CD4-positive, alpha-beta T cell (primary cell): ENCODE results near the gene HDAC9. TPM values are rescaled to one million over a fixed set of nuclear protein-coding genes. Genes with fewer than 3 reads are reported as not detected.

Experiments
- ATAC-seq: fragments of 200-7000 bp; cut with Tn5 transposase; one replicate; pipeline ENCODE4 v1.10.0; 2022; ENCODE audit warnings: mild to moderate bottlenecking; ENCODE audit not compliant: poor library complexity
- CTCF ChIA-PET: fragments of 350-600 bp; sonication (Branson Sonifier 250); formaldehyde crosslinking; loops from one replicate; lab custom pipeline; 2021; ENCODE audit warnings: antibody characterized with exemption, inconsistent platforms; lab: Charles Lee
- POLR2A ChIA-PET: fragments of 350-600 bp; sonication (Branson Sonifier 250); formaldehyde crosslinking; loops from one replicate; lab custom pipeline; 2021; ENCODE audit warnings: antibody characterized with exemption, inconsistent platforms; lab: Charles Lee
- DNase-seq, 14 experiments: peaks; one replicate each; pipeline ENCODE4 v3.0.0-alpha.2; 2013 to 2020; ENCODE audit warnings: mixed read lengths in 2 of 14
- H3K27ac ChIP-seq, 2 donors: one replicate each; pipeline versions ENCODE4 v1.5.1 to v1.7.0; 2013; ENCODE audit warnings: low read length in 2 of 2, low read depth in 1 of 2, mild to moderate bottlenecking in 1 of 2
- H3K27me3 ChIP-seq, 2 experiments: 1 replicate in 1 of 2; 2 replicates in 1 of 2; pipeline versions ENCODE4 v1.6.1 to v1.7.0; 2013; ENCODE audit warnings: low read length in 2 of 2, control low read depth in 1 of 2, mild to moderate bottlenecking in 1 of 2, moderate library complexity in 1 of 2; ENCODE audit not compliant: insufficient read depth in 2 of 2, control insufficient read depth in 1 of 2
- H3K36me3 ChIP-seq: one replicate; pipeline ENCODE4 v1.6.1; 2013; ENCODE audit warnings: low read length, control low read depth; ENCODE audit not compliant: insufficient read depth
- H3K4me1 ChIP-seq: one replicate; pipeline ENCODE4 v1.6.1; 2013; ENCODE audit warnings: low read length, control low read depth; ENCODE audit not compliant: insufficient read depth
- H3K4me3 ChIP-seq: one replicate; pipeline ENCODE4 v1.5.1; 2013; ENCODE audit warnings: mild to moderate bottlenecking, low read length, moderate library complexity
- H3K9me3 ChIP-seq, 2 experiments: 1 replicate in 1 of 2; 2 replicates in 1 of 2; pipeline versions ENCODE4 v1.6.1 to v1.7.0; 2013; ENCODE audit warnings: low read length in 2 of 2, mild to moderate bottlenecking in 2 of 2, control low read depth in 1 of 2, moderate library complexity in 1 of 2; ENCODE audit not compliant: control insufficient read depth in 1 of 2, insufficient read depth in 1 of 2
- H3K27ac Mint-ChIP-seq: one replicate; pipeline ENCODE4 v1.8.0; 2020; ENCODE audit warnings: mixed read lengths
- H3K27me3 Mint-ChIP-seq: one replicate; pipeline ENCODE4 v1.8.0; 2021; ENCODE audit warnings: mixed read lengths
- H3K36me3 Mint-ChIP-seq: one replicate; pipeline ENCODE4 v1.8.0; 2021; ENCODE audit warnings: low read depth, mixed read lengths
- H3K4me1 Mint-ChIP-seq: one replicate; pipeline ENCODE4 v1.8.0; 2021; ENCODE audit warnings: low read depth, mixed read lengths
- H3K4me3 Mint-ChIP-seq: one replicate; pipeline ENCODE4 v1.8.0; 2020; ENCODE audit warnings: mild to moderate bottlenecking, mixed read lengths
- H3K9me3 Mint-ChIP-seq: one replicate; pipeline ENCODE4 v1.8.0; 2020; ENCODE audit warnings: mixed read lengths
- intact Hi-C, 2 experiments: fragments of 100-400 bp; cut with DNase I in 1 of 2; cut with micrococcal nuclease in 1 of 2; formaldehyde crosslinking; loops; one replicate each; pipeline versions ENCODE4 v1.15.1 to v1.9.0; 2023 to 2025; cut with DNase I, micrococcal nuclease
- total RNA-seq, 174 experiments: library from RNA in 2 of 174; stranded (reverse) in 2 of 174; gene quantifications; one replicate each; pipeline ENCODE4 v1.2.3 and lab custom pipeline; 2021 to 2026
- TF ChIP-seq, protein P1 (sequence below): fragments of 200-600 bp; IDR thresholded peaks from one replicate; pipeline ENCODE4 v1.8.0; 2022; ENCODE audit warnings: antibody characterized with exemption, mild to moderate bottlenecking

HDAC9 gene
- total RNA-seq, 2 experiments from 2014 or later = 0.73 to 1.2 TPM

DNA sequence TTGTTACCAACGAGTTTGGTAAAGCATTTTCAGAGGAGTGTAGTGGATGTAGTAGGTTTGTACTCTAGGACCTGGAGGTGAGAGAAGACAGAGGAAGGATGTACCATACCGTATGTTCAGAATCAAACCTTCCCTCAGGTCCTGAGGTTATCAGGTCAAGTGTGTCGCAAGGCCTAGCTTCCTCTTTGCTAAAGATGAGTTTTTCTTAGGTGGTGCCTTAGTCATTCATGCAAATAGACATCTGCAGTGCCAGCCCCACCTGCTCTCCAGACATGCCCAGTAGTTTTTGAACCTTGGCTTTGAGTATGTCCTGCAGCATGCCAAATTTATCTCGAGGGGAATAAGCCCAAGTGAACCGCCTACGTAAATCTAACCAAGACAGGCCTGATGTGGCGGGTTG is 71.3 kb downstream of the HDAC9 start:
- no peaks in the 10 kb centered on the region for H3K9me3 ChIP-seq
- Mint-ChIP-seq H3K4me3 (no peak overlapping the region), H3K4me1 (no peaks in the 10 kb centered on the region), H3K36me3 (no peaks in the 10 kb centered on the region), H3K27me3 (no peaks in the 10 kb centered on the region), H3K9me3 (no peaks in the 10 kb centered on the region), H3K27ac (no peak overlapping the region)
- TF ChIP-seq, protein P1, sequence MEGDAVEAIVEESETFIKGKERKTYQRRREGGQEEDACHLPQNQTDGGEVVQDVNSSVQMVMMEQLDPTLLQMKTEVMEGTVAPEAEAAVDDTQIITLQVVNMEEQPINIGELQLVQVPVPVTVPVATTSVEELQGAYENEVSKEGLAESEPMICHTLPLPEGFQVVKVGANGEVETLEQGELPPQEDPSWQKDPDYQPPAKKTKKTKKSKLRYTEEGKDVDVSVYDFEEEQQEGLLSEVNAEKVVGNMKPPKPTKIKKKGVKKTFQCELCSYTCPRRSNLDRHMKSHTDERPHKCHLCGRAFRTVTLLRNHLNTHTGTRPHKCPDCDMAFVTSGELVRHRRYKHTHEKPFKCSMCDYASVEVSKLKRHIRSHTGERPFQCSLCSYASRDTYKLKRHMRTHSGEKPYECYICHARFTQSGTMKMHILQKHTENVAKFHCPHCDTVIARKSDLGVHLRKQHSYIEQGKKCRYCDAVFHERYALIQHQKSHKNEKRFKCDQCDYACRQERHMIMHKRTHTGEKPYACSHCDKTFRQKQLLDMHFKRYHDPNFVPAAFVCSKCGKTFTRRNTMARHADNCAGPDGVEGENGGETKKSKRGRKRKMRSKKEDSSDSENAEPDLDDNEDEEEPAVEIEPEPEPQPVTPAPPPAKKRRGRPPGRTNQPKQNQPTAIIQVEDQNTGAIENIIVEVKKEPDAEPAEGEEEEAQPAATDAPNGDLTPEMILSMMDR = no peak
- ChIA-PET POLR2A (no interaction called here), CTCF (no interaction called here)
- no peak for ATAC-seq
- intact Hi-C loops = no loop called here
- H3K4me1 ChIP-seq = no peaks in the 10 kb centered on the region
- no peaks in the 10 kb centered on the region for H3K36me3 ChIP-seq
- H3K27me3 ChIP-seq = no peaks in the 10 kb centered on the region
- H3K27ac ChIP-seq = no peak overlapping the region
- no peak overlapping the region for H3K4me3 ChIP-seq
- no peak for DNase-seq

DNA sequence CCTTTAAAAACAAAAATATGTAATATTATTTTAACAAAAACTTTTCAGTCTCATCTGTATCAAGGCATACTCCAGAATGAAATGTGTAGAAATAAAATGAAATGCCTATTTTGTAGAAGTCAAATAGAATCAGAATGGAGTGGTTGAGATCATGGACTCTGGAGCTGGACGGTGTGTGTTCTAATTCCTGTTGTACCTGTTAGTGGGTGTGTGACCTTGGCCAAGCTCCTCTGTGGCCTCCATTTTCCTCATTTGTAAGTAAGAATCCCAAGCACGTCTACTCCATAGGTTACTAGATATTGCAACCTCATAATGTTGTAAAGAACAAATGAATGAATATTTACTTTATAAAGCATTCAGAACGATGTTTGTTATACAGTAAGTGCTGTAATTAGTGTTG is 74.9 kb downstream of the HDAC9 start:
- Histone ChIP-seq H3K4me1 (no peaks in the 10 kb centered on the region), H3K27me3 (no peaks in the 10 kb centered on the region), H3K4me3 (no peak overlapping the region), H3K36me3 (no peaks in the 10 kb centered on the region), H3K9me3 (peaks cover 0 to 16% of the 10 kb centered on the region in 2 experiments), H3K27ac (no peak overlapping the region)
- H3K9me3 Mint-ChIP-seq = no peaks in the 10 kb centered on the region
- POLR2A ChIA-PET = no interaction called here
- TF ChIP-seq, protein P1 = no peak
- no peak overlapping the region for H3K27ac Mint-ChIP-seq
- CTCF ChIA-PET = no interaction called here
- H3K4me1 Mint-ChIP-seq = no peaks in the 10 kb centered on the region
- no peaks in the 10 kb centered on the region for H3K27me3 Mint-ChIP-seq
- H3K4me3 Mint-ChIP-seq = no peak overlapping the region
- DNase-seq (no peak), ATAC-seq (no peak)
- H3K36me3 Mint-ChIP-seq = no peaks in the 10 kb centered on the region
- intact Hi-C loops = no loop called here

DNA sequence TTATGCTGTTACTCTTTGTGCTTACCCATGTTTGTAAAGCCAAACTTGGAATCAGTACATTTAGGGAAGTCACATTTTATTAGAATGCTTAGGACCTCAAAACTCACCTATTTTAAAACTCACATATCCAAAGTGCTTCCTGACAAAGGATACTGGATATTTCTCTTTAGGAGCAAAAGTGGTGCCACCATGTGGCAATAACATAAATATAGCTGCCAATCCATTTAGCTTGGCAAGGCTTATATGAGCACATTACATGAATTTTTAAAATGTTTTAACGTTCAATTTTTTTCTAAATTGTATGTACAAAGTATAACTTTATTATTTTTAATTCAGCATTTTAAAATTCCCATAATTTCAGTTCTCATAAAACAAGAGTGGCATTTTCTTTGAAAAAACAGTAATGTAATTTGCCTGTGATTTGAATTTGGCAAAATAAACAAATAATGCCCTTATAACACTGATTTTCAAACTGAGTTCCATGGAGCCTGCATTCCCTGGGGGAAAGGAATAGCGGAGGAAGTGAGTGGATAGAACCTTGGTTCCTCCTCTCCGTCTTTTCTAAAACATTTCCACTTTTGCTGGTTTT is 75.4 kb downstream of the HDAC9 start:
- ChIA-PET POLR2A (no interaction called here), CTCF (no interaction called here)
- Mint-ChIP-seq H3K27ac (no peak overlapping the region), H3K4me1 (no peaks in the 10 kb centered on the region), H3K9me3 (no peaks in the 10 kb centered on the region), H3K36me3 (no peaks in the 10 kb centered on the region), H3K4me3 (no peak overlapping the region), H3K27me3 (no peaks in the 10 kb centered on the region)
- H3K36me3 ChIP-seq = no peaks in the 10 kb centered on the region
- TF ChIP-seq, protein P1 = no peak
- no peaks in the 10 kb centered on the region for H3K27me3 ChIP-seq
- ATAC-seq (no peak), DNase-seq (no peak)
- H3K4me1 ChIP-seq = no peaks in the 10 kb centered on the region
- no peak overlapping the region for H3K27ac ChIP-seq
- no peak overlapping the region for H3K4me3 ChIP-seq
- intact Hi-C loops = no loop called here
- peaks cover 0 to 16% of the 10 kb centered on the region in 2 experiments for H3K9me3 ChIP-seq
